NCI-H526 treated with DMSO at 0.1 percent for 48 hours (cell line): Measurements from ENCODE around the gene NRXN2.

Experiments used
- DNase-seq: peaks from one replicate; lab custom pipeline; 2025; lab: John Stamatoyannopoulos, UW

NRXN2 gene

DNA sequence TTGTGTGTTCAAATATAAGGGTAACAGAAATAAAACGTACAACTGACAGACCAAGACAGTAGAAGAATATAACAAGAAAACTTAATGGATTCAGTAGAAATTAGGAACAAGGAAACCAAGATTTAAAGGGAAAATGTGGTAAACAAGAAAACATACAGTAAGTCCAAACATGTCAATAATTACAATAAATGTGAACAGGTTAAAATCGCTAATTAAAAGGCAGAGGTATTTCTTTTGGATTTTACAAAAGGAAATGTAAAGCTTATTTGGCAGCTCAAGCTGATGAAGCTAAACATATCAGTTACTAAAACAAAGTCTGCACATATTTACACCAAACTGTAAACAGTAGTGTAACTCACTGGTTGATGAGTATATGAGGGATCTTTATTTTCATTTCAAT lies 134.3 kb downstream of the NRXN2 start:
- no peak for DNase-seq

DNA sequence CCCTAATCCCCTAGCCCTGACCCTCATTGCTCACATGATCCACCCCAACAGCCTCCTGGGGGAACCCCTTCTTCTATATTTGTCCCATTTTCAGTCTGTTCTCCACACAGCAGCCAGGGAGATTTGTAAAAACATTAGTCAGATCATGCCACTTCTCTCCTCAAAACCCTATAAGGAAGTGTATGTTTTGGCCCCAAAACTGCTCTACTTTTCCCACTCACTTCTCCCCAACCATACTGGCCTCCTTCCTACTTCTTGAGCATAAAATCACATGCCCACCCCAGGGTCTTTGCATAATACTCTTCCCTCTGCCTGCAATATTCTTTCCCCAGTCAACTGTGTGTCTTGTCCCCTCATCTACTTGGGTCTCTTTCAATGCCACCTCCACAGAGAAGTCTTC lies 136.6 kb downstream of the NRXN2 start:
- DNase-seq, result no peak

DNA sequence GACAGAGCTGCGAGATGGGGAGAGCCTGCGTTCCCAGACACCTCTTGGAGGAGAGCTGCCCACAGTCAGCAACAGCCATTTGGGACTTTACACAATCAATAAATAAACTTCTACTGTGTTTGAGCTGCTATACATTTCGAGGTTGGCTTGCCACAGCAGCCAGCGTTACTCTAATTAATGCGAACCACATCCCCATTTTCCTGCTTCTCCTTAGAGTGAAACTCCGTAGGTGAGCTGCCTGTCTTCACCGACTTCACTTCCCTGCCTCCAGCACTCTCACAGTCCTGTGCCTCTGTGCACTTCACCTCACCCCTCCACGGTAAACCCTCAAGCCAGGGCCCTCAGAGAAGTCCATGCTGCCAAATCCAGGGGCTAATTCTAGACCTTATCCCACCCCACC lies 137.8 kb downstream of the NRXN2 start:
- no peak for DNase-seq

DNA sequence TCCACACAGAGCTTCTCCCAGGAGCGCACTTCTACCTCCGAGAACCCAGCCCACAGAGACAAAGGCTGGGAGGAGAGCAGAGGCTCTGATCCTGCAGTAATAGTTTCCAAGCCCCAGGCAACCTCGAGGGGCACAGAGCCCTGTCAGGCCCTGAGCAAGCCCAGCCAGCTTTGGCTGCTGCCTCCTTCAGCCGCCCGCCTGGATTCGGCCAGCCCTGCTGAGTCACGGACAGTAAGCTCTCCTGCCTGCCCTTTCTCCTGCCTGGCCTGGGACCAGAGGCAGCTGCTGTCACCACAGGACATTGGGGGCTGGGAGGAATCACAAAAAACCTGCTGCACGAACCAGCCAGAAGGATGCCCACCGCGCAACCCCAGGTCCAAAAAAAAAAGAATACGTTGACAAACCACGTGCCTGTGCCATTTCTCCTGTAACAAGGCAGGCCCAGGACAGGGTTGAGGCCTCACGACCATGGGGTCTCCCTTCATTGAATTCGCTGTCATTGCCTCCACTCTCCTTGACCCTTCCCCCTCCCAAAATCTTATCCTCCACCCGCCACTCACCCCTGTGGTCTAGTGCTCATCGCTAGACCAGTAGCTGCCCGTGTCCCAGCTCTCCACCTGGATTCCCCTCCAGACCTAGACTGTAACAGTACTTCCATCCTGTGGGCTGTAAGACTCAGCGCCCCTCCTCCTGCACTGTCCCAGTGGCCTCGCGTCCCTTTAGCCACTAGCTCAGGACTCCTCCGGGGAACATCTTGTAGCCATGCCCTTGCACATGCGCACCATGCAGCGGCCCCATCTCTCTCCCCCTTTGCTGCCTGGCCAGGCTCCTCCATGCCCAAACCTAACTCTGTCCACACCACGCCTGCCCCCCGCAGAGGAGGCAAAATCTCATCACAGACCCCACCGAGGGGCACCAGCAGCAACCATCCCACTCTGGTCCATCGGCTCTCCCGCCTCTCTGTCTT lies 139.4 kb downstream of the NRXN2 start:
- DNase-seq, result no peak

DNA sequence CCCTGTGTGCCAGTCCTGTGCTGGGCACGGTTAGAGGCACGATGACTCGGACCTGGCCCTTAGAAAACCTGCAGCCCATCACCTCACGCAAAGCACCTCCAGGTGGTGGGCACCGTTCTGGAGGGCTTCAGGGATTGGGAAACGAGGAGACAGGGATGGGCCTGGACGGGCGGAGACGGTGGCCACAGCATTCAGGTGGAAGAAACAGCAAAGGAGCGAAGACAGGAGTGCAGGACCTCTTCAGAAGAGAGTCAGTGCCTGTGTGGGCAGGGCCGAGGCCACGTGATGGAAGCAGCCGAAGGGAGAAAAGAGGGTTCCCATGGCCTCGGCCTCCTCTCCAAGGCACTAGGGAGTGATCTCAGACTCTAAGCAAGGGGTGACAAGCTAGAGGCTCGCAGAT lies 140.1 kb downstream of the NRXN2 start:
- no peak for DNase-seq

DNA sequence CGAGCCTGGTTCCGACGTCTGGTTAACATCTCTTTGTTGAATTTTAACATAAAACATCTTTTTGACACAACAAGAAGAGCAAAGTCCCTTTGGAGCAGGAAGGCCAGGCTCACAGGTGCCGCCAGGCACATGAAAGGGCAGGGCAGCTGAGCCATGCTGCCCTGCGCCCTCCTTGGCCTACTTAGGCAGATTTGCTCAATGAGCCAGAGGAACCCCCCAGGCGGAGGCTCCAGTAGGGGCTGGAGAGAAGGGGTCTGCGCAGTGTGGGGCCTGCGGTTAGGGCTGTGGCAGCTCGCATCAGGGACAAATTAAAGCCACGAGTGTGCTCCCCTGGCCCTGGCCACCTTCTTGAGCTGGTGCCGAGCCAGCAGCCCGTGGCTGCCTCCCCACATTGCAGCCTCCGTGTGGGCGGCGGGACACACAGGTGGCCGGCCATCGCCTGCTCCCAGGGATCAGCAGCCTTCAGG lies 141.9 kb downstream of the NRXN2 start:
- no peak for DNase-seq

DNA sequence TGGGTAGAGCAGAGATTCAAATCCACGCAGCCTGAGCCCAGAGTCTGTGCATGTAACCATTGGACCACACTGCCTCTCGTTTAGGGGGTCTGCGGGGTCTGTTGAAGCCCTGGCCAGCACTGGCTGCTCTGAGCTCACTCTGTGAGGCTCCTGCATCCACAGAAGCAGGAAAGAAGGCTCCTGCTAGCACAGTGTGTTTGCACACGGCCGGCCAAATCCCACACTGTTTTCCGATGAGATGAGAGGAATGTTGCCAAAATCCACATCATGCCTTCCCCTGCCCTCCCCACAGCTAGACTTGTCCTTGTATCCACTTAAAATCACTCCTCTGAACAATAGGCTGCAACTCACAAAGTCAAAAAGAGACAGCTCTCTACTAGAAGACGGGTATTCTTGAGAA lies 142.6 kb downstream of the NRXN2 start:
- no peak for DNase-seq

DNA sequence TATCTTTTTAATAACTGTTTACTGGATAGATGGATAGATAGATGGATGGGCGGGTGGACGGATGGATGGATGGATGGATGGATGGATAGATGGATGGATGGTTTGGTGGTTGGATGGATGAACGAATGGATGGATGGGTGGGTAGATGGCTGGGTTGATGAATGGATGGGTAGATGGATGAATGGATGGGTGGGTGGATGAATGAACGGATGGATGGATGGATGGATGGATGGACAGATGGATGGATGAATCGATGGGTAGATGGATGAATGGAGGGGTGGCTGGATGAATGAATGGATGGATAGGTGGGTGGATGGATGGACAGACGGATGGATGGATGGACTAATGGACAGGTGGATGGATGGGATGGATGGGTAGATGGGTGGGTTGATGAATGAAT lies 145.8 kb downstream of the NRXN2 start:
- DNase-seq, result no peak

DNA sequence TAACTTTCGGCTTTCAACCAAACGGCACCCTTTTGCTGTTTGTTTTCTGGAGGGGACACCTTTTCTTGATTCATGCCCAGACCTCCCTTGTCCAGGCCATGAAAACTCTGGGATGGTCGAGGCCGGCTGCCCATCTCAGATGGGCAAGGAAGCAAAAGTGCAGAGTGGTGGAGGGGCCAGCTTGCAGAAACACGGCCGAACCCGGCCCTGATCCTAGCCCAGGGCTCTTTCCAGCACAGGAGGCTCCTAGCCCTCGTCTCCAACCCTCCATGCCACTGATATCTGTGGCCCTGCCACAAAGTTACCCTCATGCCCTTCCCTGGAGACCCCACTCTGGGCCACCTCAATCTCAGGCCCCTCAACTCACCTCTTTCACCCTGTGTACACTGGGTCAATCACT lies 150.9 kb downstream of the NRXN2 start:
- DNase-seq, result no peak

DNA sequence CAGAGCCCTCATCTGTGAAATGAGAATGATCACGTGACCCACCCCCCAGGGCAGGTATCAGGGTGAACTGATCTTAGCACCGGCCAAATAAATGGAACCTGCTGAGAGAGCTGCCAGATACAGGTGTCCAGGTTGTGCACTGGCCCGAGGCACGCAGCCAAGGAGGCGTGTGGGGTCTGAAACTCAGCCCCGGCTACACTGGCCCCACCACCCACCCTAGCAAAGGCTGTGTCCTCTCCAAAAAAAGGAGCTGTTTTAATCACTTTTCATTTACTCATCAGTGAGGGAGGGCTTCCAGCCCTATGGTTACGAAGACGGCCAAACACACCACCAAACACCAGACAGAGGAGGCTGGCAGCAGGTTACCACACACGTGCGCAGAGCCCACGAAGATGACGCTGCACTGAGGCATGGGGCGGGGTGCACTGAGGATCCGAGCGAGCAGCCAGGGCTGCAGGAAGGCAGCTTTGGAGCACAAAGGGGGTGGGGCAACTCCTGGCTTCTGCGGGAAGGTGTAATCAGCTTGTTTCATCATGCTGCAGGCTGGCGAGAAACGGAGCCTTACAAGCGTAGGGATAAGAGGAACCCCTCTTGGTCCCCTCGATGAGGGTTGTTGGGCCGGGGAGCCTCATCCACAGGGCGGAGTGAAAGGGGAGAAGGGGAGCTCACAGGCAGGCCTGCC lies 151.4 kb downstream of the NRXN2 start:
- DNase-seq, result no peak

DNA sequence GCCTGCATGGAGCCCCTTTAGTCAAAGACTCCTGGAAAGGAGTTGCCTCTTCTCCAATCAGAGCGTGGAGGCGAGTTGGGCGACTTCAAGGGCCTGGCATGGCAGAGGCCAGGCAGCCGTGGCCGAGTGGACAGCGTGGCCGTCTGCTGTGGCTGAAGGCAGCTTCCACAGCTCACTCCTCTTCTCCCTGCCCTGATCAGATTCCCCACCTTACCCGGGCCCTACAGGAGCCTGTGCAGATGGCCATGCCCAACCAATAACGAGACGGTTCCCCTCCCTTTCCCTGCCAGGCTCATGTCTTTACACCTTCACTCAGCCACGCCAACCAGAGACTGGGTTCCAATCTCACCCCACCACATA lies 152.0 kb downstream of the NRXN2 start:
- no peak for DNase-seq

DNA sequence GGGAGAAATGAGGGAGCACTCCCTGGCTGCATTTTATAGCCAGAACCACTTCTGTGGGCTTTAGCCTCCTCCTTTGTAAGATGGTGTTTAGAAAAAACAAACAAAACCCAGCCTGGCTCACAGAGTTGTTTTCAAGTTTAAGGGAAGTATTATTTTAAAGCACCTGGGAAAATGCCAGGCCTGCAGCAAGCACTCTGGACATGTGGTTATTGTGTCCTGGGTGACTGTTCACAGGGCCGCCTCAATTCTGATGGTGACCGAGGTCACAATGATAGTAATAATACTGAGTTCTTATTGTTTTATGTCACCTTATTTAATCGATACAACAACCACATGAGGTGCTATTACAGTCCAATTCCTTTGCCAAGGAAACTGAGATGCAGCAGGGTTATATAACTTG lies 152.7 kb downstream of the NRXN2 start:
- no peak for DNase-seq

DNA sequence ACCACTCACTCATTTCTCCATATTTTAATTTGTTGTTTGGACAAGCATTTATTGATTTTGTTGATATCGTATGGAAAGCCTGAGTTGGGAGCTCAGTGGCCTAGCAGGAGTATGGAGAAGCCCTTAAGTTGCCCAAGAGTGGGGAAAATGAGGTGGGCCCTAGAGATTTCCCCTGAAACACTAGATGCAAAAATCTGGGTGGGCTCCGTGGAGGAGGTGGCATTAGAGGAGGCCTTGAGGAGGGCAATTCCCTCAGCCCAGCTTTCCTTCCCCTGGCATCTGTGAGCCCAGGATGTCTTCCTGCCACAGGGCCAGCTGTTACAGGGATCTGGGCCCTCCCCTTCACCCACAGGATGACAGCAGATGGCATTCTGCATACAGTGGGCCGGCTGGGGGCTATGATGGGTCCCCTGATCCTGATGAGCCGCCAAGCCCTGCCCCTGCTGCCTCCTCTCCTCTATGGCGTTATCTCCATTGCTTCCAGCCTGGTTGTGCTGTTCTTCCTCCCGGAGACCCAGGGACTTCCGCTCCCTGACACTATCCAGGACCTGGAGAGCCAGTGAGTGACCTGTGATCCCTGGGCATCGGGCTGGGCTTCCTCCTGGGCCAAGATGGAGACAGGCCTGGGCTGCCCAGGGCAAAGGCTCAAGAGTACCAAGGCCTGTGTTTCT lies 153.6 kb downstream of the NRXN2 start:
- DNase-seq, result no peak

DNA sequence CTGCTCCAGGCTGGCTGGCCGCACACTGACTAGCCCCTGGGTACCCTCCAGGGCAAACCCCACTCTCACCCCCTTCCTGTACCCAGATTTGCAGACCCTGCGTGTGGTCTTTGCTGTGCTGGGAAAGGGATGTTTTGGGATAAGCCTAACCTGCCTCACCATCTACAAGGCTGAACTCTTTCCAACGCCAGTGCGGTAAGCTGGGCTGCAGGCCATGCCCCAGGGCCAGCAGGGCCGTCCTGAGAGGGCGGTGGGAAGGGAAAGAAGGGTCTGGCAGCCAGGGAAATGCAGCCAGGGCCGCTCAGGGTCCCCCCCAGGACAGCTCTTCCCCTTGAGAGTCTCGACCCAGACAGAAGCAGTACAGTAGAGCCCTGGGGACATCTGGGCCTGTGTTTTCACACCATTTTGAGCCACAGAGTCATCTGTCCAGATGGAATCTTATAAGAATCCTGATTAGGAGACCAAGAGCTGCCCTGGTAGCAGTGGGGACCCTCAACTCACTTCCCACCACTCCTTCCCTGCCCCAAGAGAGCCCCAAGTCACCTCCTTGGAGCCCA lies 154.3 kb downstream of the NRXN2 start:
- DNase-seq, result no peak

DNA sequence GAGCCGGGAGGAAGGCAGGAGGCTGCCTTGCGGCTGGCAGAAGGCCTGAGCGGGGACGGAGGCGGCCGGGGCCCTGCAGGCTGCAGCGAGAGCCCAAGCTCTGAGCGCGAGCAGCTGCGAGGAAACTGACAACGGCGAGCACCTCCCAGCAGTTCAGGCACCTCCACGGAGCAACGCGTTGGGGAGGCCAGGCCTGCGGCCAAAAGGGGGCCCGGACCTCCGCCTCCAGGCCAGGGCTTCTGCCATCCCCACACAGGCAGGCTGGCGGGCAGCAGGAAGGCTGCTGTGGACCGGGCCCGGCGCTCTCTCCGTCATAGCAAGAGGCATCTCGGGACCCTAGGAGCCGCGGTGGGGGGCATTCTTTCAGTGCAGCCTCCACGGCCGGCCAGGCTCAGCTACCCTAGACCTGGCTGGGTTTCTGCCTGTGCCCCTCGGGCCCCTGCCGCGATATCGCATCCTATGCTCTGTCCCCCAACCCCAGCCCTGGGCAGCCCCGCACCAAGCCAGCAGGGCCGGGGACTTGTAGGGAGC lies 154.9 kb downstream of the NRXN2 start:
- no peak for DNase-seq

DNA sequence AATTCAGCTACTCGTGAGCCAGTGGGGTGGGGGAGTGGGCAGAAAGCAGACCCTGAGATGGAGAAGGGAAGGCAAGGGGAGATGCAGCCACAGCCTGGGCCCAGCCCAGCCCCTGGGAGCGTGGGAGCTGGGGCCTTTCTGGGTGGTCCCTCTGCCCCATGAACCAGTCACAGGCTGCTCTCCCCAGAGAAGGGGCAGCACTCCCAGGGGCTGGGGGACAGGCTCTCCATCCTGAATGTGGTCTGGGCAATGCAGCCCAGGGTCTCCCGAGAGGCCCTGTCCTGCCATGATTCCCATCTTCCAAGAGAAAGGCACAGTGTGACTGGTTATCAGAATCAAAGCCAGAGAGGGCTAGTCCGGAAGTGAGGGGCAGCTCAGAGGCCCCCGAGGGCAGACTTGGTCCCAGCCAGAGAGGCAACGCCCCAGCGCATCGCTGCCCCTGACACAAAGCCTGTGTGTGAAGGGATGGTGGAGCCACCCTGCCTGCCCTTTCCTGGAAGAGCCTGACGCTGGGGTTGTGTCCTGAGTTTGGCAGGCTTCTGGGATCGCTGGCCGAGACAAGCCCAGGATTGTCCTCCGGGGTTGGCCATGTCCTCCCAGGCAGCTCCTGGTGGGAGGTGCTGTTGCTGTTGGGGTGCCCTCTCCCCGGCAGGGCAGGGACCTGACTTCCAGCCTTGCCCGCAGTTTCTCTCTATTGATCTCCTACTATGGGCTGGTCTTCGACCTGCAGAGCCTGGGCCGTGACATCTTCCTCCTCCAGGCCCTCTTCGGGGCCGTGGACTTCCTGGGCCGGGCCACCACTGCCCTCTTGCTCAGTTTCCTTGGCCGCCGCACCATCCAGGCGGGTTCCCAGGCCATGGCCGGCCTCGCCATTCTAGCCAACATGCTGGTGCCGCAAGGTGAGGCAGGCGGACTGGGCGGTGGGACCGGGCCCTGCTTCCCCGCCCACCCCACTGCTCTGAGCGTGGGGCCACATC lies 155.8 kb downstream of the NRXN2 start:
- no peak for DNase-seq

DNA sequence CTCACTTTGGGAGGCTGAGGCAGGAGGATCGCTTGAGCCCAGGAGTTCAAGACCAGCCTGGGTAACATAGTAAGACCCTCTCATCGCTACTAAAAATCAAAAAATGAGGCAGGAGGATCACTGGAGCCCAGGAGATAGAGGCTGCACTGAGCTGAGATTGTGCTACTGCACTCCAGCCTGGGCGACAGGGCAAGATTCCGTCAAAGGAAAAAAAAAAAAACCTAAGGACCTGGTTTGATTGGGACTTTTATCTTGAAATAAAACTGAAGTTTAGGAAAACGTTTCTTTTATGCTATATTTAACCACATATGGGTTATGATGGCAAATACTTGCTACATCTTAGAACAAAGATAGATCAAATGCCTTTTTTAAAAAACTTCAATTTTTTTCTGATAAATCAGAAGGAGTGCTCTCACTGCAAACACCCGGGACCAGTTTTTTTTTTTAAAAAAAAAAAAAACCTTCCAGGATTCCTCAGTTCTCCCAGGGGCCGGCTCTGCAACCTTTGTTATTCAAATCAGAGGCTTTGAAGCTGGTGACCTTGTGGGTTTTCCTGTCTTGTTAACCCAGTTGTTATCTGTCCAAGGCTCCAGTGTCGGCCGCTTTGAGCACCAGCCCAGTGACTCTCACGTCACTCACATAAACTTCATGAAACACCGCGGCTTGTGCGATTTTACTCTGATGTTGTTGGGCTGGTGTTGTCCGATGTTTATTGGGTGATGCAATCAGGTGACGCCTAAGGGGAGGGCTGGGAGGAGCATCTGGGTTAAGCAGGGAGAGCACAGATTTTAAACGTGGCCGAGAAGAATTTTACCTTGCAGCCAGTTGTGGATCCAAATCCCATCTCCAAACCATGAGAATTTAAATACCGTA lies 156.7 kb downstream of the NRXN2 start:
- DNase-seq, result peak; percentile 46

DNA sequence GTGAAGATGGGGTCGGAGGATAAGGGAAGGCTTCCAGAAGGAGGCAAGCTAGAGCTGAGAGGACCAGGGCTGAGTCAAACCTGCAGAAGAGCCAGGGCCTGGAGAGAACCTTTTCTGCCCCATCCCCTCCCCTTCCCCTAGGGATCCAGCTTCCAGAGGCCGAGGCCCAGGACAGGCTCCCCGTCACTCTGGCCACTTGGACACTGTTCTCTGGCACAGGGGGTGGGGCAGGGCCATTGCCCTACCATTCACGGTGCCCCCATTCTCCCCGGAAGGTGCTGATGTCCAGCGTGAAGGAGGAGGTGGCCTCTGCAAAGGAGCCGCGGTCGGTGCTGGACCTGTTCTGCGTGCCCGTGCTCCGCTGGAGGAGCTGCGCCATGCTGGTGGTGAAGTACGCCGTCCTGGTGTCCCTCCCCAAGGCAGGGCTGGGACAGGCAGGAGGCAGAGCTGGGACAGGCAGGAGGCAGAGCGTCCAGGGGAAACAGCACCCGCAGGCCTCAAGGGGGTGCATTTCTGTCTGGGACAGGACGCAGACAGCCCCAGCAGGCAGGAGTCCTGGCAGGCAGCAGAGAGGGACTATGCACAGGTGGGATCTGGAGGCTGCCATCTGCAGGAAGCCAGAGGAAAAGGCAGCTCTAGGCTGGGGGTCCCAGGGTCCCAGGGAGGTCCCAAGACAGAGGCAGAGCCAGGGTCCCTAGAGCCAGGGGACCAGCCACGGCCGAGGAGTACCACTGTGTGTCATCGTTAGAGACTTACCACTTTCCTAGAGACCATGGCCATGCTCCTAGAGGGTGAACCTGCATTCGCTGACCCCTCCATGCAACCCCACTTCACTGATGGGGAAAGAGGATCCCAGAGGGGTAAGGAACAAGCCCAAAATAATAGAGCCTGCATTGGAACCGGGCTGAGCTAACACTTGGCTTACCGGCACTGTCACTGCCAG lies 157.8 kb downstream of the NRXN2 start:
- no peak for DNase-seq

DNA sequence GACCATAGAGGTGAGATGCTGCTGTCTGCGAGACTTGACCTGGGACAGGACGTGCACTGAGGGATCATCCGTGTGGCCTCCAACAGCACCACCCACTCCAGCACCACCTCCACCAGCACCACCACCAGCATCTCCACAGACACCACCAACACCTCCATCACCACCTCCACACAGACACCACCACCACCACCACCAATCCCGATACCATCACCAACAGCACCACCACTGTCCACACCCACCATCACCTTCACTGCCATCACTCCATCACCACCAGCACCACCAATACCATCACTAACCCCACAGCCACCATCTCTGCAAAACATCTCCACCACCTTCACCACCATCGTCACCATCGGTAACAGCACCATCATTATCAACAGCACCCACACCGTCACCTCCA lies 158.6 kb downstream of the NRXN2 start:
- no peak for DNase-seq
